ENCODE measurements around the gene RHO. TPM values are rescaled to one million over a fixed set of nuclear protein-coding genes. Genes with fewer than 3 reads are reported as not detected.

Gene RHO
- total and polyA plus RNA-seq, 2 donors (not counting 1 experiment from before 2014, with no cell fraction given) = not detected

GRCh38 chr3:129553719-129554118 lies 25.3 kb downstream of the RHO start:
- H3K79me2 ChIP-seq (ENCODE audit: control insufficient read depth, insufficient read depth, low read length) = no peaks in the 10 kb centered on the region
- no peak for DNase-seq (ENCODE audit: low read depth in 2 of 2)

GRCh38 chr3:129554356-129555152 lies 26.1 kb downstream of the RHO start:
- peak; percentile 23 to 40 for DNase-seq (ENCODE audit: low read depth in 2 of 2)

More at GRCh38 chr3:129553719-129554118, 25.3 kb downstream of the RHO start:
- TF ChIP-seq, protein P1, sequence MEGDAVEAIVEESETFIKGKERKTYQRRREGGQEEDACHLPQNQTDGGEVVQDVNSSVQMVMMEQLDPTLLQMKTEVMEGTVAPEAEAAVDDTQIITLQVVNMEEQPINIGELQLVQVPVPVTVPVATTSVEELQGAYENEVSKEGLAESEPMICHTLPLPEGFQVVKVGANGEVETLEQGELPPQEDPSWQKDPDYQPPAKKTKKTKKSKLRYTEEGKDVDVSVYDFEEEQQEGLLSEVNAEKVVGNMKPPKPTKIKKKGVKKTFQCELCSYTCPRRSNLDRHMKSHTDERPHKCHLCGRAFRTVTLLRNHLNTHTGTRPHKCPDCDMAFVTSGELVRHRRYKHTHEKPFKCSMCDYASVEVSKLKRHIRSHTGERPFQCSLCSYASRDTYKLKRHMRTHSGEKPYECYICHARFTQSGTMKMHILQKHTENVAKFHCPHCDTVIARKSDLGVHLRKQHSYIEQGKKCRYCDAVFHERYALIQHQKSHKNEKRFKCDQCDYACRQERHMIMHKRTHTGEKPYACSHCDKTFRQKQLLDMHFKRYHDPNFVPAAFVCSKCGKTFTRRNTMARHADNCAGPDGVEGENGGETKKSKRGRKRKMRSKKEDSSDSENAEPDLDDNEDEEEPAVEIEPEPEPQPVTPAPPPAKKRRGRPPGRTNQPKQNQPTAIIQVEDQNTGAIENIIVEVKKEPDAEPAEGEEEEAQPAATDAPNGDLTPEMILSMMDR (conservative IDR thresholded peaks at IDR 0.05 in 1 of 2, IDR thresholded peaks at IDR 0.05 in 1 of 2; ENCODE audit: low read depth in 1 of 2, low read length in 2 of 2) = no peak
- TF ChIP-seq EZH2 (IDR thresholded peaks at IDR 0.05; ENCODE audit: low read length, missing control alignments) = no peak
- Histone ChIP-seq H2AFZ (ENCODE audit: low read length) (no peak overlapping the region), H3K4me1 (ENCODE audit: control insufficient read depth, extremely low read depth, insufficient read depth, low read length) (peaks cover 24% of the 10 kb centered on the region), H3K9ac (ENCODE audit: insufficient read depth, low read length) (no peak overlapping the region), H3K27ac (ENCODE audit: insufficient read depth, low read length) (no peak overlapping the region), H3K4me3 (replicated peaks in 1 of 4; ENCODE audit: control extremely low read depth in 1 of 4, insufficient read depth in 1 of 4, low read depth in 3 of 4, low read length in 4 of 4) (no peak overlapping the region), H3K4me2 (ENCODE audit: extremely low read depth, insufficient read depth, low read length) (no peak overlapping the region), H3K27me3 (ENCODE audit: control insufficient read depth, insufficient read depth, low read length) (no peaks in the 10 kb centered on the region), H3K36me3 (ENCODE audit: control insufficient read depth, insufficient read depth, low read length) (peaks cover 18% of the 10 kb centered on the region), H4K20me1 (ENCODE audit: control insufficient read depth, extremely low read depth, insufficient read depth, low read length) (no peaks in the 10 kb centered on the region), H3K9me3 (ENCODE audit: control insufficient read depth, insufficient read depth, low read depth, low read length) (no peaks in the 10 kb centered on the region)

GRCh38 chr3:129555153-129555550 lies 26.7 kb downstream of the RHO start:
- Histone ChIP-seq H3K27ac (ENCODE audit: insufficient read depth, low read length) (no peak overlapping the region), H3K79me2 (ENCODE audit: control insufficient read depth, insufficient read depth, low read length) (peaks cover 9% of the 10 kb centered on the region), H3K27me3 (ENCODE audit: control insufficient read depth, insufficient read depth, low read length) (no peaks in the 10 kb centered on the region), H3K9ac (ENCODE audit: insufficient read depth, low read length) (no peak overlapping the region), H2AFZ (ENCODE audit: low read length) (no peak overlapping the region), H3K4me3 (replicated peaks in 1 of 4; ENCODE audit: control extremely low read depth in 1 of 4, insufficient read depth in 1 of 4, low read depth in 3 of 4, low read length in 4 of 4) (no peak overlapping the region), H4K20me1 (ENCODE audit: control insufficient read depth, extremely low read depth, insufficient read depth, low read length) (no peaks in the 10 kb centered on the region), H3K4me1 (ENCODE audit: control insufficient read depth, extremely low read depth, insufficient read depth, low read length) (peaks cover 37% of the 10 kb centered on the region), H3K36me3 (ENCODE audit: control insufficient read depth, insufficient read depth, low read length) (peaks cover 24% of the 10 kb centered on the region), H3K4me2 (ENCODE audit: extremely low read depth, insufficient read depth, low read length) (no peak overlapping the region), H3K9me3 (ENCODE audit: control insufficient read depth, insufficient read depth, low read depth, low read length) (no peaks in the 10 kb centered on the region)
- TF ChIP-seq, protein P1 (conservative IDR thresholded peaks at IDR 0.05 in 1 of 2, IDR thresholded peaks at IDR 0.05 in 1 of 2; ENCODE audit: low read depth in 1 of 2, low read length in 2 of 2) = no peak
- no peak for TF ChIP-seq EZH2 (IDR thresholded peaks at IDR 0.05; ENCODE audit: low read length, missing control alignments)
- no peak for DNase-seq (ENCODE audit: low read depth in 2 of 2)

More at GRCh38 chr3:129554356-129555152, 26.1 kb downstream of the RHO start:
- peaks cover 21% of the 10 kb centered on the region for H3K36me3 ChIP-seq (ENCODE audit: control insufficient read depth, insufficient read depth, low read length)
- H3K9ac ChIP-seq (ENCODE audit: insufficient read depth, low read length) = no peak overlapping the region
- no peak overlapping the region for H3K4me3 ChIP-seq (replicated peaks in 1 of 4; ENCODE audit: control extremely low read depth in 1 of 4, insufficient read depth in 1 of 4, low read depth in 3 of 4, low read length in 4 of 4)
- peaks cover 4% of the 10 kb centered on the region for H3K79me2 ChIP-seq (ENCODE audit: control insufficient read depth, insufficient read depth, low read length)
- no peaks in the 10 kb centered on the region for H3K9me3 ChIP-seq (ENCODE audit: control insufficient read depth, insufficient read depth, low read depth, low read length)
- peak overlapping the region; percentile 19 for H3K27ac ChIP-seq (ENCODE audit: insufficient read depth, low read length)
- H2AFZ ChIP-seq (ENCODE audit: low read length) = no peak overlapping the region
- H3K4me1 ChIP-seq (ENCODE audit: control insufficient read depth, extremely low read depth, insufficient read depth, low read length) = peaks cover 32% of the 10 kb centered on the region
- no peak overlapping the region for H3K4me2 ChIP-seq (ENCODE audit: extremely low read depth, insufficient read depth, low read length)
- H4K20me1 ChIP-seq (ENCODE audit: control insufficient read depth, extremely low read depth, insufficient read depth, low read length) = no peaks in the 10 kb centered on the region
- no peak for TF ChIP-seq EZH2 (IDR thresholded peaks at IDR 0.05; ENCODE audit: low read length, missing control alignments)
- TF ChIP-seq, protein P1 (conservative IDR thresholded peaks at IDR 0.05 in 1 of 2, IDR thresholded peaks at IDR 0.05 in 1 of 2; ENCODE audit: low read depth in 1 of 2, low read length in 2 of 2) = no peak
- no peaks in the 10 kb centered on the region for H3K27me3 ChIP-seq (ENCODE audit: control insufficient read depth, insufficient read depth, low read length)
